ENCODE measurements around the gene TCF7L2.

The TCF7L2 gene

DNA sequence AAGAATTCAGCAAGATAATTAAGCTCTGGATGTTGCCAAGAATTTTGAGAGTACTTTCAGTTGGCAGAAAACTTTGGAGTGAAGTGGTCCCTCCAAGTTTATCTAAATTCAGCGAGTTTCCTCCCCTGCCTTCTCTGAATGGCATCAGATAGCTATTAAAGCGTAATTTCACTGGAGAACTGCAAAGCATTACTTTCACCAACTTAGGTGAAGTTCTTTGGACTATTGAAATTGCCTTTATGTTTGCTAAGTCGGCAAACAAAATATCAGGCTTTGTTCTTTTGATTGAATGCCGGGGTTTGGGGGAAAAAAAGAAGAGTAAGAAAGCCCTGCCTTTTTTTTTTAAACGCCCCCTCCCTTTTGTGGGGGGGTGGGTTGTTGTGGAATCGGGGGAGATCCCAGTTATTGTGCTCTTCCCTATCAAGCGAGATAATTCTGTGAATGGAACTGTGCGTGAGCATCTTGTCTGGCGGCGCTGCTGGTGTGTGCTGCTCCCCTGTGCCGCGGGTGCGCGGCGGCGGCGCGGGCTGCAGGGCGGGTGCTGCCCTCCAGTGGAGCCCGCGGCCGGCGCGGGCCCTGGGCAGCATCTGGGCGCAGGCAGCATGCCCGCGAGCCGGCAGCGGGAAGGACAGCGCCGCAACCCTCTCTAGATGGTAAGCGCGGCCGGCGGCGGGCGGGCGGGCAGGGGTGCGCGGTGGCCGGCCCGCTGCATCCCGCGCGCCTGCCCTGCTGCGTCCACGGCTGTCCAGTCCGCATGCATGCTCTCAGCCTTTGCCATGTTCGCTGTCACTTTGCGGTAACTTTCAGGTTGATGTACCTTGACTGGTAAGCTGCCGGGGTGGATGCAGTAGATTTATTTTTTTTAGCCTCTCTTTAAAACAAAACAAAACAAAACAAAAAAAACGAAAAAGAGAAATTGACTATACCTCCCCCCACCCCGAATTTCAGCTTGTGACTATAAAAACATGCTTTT, 176.5 kb downstream of the TCF7L2 start:
- peak; percentile 3 for DNase-seq (ENCODE audit: low read depth)

DNA sequence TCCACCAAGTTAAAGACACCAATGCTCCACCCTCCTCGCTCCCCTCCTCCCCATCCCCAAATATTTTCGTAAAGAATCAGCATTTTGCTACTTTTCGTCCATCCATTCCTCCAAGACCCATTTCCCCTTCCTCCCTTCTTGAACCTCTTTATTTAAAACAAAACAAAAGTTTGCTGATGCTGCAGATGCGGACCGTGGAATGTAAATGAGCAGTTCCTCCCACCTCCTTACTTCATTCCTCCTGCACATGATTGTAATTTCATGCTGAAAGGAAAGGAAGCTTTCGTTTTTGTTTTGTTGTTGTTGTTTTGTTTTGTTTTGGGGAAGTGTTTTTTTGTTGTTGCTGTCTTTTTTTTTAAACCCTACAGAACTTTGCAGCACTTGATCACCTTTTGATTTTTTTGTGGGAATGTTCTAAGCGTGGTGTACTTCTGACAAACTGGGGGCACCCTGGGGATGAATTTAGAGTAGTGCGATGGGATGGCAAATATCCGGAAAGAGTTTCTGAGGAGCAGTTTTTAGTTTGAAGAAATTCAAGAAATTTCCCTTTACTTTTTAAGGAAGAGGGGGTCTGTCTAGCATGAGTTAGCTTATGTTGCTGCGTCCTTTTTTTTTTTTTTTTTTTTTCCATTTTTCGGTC, 177.3 kb downstream of the TCF7L2 start:
- no peak for DNase-seq (ENCODE audit: low read depth)

DNA sequence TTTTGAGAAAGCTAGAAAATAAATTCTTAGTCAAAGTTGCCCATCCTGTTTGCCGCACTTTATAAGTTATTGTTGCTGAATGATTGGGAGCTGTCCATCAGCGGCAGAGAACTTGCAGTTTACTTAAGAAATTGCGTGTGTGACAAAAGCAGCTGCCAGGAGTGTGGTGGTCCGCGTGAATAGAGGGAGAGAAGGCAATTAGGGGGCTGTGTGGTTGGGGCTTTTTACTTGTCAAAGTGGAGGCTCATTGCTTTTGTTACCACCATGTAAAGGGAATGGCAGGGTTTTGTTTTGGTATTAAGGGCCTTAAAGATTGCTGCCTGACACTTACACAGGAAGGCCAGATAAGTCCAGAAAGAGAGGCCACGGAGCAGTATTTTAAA, 177.8 kb downstream of the TCF7L2 start:
- DNase-seq (ENCODE audit: low read depth): no peak

DNA sequence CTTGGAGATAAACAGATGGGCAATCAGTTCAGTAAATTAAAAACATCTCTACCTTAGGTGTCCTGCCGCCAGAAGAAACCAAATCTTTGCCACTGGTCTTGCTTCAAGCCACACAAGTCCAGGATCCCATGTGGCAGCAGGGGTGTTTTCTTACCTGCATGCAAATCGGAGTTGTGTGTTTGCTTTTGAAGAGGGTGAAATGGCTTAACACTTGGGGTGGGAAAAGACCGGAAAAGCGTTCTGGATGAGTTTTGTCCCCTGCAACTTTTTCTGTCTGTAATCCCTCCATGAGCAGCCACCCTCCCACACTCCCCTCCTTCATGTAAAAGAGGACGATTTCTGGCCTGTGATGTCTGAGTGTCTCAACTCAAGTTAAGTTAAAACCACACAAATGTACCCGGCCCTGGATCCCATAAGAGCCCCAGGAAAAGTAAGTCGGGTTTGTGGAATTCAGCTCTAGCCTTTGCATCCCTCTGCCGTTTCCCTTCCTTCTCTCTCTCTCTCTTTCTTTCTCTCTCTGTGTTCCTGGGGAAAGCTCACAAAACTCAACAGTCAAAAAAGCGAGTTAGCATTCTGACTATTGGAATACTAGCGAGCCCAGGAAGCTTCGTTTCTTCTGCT, 178.5 kb downstream of the TCF7L2 start:
- DNase-seq (ENCODE audit: low read depth): no peak

DNA sequence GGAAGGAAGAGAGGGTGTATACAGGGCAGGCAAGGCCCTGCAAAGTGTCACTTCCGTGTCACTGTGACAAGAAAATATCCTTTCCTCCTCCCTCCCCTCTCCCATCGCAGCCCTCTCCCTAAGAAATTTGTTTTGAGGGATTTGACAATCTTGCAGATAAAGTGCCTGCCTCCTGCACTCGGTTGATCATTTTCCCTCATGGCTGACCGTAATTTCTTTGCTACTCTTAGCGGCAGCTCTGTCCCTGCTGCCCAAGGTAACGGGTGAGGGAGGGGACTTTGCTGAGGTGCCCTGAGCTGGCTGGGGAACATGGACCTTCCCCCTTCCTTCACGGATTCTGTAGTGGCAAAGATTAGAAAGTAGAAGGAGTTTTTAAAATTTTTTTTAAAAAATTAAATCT, 179.1 kb downstream of the TCF7L2 start:
- no peak for DNase-seq (ENCODE audit: low read depth)

DNA sequence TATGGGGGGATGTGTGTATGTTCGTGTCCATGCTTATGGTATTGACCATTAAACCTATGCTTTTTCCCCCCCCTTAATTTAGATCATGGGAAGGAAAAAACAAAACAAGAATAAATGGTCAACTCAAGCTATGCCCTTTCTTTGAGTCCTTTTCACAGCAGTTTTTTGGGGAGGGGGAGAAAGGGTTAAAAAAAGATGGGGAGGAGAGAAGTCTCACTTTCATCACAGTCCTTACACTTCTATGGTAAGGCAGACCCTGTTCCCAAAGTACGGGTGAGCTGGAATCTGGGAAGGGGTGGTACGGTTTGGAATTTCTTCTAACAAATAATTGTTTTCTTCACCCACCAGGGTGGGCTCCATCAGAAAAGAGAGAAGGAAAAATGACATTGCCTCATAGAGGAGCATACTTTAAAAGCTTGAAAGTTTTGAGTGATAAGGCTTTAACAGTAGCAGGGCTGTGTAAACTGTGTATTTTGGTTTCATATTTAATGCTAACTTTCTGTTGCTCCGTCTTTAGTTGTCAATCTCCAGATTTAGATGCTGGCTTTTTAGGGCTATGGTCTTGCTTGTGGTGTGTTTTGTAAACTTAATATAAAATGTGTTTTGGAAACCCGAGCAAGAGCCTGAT, 180.1 kb downstream of the TCF7L2 start:
- no peak for DNase-seq (ENCODE audit: low read depth)

DNA sequence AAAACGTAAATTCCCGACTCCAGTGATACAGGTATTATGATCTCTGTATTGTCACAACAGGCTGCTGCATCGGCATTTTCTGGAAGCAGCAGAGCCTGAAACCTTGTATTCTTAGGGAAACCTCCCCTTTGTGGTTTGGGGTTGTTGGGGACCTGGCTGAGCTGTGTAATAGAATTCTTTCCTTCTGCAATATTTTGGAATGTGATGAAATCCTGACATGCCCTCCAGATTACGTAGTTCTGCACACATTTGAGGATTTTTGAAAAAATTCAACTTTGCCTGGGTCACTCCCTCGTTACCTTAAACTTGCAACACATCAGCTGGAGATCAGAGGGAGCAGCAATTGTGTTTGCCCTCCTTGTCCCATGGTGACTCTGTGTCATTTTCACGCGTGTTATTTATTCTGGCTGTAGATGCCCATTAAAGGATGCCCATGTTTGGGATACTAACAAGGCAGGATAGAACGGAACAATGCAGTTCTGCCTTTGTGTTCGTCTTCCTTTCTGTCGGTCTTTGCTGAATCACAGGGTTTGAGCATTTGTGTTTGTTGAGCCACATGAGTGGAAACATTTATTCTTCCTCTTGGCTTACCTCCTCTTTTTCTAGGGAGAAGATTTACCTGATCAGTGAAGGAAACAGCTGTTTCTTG, 181.7 kb downstream of the TCF7L2 start:
- no peak for DNase-seq (ENCODE audit: low read depth)

DNA sequence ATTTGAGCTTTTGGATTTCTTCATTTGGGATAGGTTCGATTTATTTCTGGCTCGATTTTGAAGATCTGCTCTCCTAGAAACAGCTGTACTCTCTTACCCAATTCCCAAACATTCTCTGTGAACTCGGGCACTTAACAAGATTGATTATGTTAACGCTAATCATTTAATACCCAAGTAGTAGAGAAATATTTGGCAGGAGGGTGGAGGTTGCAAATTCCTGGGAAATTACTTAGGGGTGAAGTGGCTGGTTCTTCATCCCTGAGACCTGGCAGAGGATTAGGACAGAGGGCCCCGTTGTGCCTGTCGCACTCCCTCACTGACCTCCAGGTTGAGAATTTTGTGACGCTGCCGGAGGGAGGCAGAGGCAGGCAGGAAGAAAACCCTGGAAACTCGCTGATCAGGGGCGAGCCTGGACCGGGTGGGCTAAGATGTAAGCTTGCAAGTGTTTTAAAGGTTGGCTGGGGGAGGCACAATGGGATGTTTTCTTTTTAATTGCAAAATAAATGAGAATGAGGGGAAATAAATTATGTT, 182.6 kb downstream of the TCF7L2 start:
- no peak for DNase-seq (ENCODE audit: low read depth)

DNA sequence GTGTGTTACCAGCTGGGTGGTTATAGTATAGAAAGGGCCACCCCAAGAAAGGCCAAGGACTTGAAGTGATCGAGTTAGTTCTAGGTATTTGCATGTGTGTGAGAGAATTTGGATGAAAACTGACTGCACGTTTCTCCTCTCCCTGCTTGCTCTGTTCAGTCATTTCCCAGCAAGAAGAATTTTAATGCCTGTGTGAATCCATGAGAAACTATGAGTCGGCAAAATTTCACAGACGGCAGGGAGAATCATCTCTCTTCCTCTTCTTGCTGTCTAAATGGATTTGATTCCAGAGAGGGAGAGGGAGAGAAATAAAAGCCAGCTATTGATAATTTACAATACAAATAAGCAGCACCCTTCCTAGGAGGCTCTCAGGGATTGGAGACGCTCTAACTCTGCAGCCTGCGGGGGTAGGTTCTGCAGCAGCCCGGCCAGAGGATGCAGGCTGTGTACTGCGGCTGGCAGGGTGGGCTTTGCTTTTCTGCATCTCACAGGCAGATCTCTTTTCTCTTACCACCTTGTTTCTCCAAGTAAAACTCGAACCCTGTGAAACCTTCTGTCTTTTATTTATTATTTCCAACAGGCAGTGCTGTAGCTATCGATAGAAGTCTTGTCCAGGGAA, 183.6 kb downstream of the TCF7L2 start:
- DNase-seq (ENCODE audit: low read depth): no peak

DNA sequence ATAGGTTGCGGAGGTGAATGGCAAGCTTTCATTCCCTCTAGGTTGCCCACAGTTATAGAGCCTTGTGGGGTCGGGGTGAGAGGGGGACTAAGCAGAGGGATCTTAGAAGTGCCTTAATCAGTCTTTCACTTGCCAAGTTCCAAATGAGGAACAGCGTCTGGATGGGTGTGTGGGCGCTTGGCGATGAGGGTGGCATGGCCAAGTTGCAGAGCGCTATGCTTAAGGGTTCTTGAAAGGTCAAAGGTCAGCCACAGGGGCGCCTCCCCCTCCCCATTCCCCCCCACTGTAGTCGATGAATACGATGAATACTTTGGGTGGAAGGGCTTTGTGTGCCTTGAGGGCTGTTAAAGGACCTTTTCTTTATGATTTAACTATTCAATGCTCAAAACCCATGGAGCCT, 185.0 kb downstream of the TCF7L2 start:
- no peak for DNase-seq (ENCODE audit: low read depth)

DNA sequence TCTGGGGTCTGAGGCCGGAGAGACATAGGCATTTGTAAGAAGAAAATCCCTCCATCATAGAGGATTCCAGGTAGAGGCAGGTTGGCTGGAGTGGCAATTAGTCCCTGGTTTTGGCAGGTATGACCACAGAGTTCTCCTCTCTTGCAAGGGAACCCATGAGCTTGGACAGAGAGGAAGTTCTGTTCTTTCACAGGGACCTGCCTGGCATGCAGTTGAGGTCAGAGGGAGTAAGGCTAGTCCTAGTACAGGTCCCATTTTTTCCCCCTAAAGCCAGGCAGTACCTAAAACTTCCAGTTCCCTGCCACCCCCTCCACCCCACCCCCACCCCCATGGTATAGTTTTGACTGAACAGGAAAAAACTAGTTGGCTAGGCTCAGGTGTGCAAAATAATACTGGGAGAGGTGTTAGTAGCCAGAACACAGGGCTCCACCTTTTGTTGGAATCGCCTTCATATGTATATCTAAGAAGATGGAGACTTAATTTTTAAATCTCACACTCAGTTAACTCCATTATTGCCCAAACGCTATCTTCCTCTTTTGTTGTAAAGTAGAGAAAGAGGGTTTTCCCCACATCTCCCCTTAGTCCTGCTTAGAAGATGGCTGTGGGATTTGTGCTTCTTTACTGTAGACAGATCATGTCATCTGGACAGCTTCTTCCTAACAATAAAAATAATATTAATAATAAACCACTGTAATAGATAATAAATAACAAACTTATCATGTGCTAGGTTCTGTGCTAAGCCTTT, 188.1 kb downstream of the TCF7L2 start:
- no peak for DNase-seq (ENCODE audit: low read depth)

DNA sequence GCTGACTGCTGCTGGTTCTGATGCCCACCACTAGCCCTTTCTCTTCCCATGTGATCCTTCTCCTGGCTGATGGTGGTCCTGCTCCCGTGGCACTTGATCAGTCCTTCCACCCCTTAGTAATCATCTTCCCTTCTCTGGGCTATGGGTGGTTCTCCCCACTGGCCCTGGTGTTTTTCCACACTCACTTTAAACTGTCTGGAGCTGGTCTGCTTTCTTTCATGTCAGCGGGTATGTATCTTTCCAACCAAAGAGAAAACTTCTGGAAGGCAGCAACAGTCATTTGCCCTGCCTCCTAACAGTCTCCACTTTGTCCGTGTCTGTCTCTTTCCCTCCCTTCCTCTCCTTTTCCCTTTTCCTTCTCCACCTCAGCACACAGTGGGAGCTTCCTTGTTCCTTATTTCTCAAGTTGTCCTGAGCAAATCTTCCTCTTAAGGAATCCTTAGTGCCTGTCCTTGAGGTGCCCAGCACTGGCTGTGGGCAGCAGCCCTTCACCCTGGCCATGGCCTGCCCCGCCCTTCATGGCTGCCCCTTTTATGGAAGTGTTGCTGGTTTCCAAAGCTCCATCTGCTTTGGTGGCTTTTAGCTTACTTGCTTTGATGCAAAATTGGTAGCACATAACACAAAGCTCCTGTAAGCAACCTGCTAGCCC, 189.0 kb downstream of the TCF7L2 start:
- no peak for DNase-seq (ENCODE audit: low read depth)

DNA sequence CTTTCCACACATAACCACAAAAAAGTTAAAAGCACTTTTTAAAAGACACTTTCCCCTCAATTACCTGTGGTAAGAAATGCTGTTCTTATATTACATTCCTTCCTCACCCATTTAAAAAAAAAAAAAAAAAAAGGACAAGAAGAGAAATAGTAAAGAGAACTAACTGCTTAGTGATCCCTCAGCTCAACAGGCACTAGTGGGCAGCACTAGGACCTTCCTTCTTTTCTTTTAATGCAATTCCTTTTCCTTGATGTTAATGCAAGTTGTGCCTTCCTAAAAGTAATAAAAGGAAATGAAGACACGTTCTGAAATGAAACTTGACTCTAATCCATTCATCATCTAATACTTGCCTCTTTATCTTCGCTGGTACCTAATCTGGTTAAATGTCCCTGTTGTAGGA, 189.7 kb downstream of the TCF7L2 start:
- no peak for DNase-seq (ENCODE audit: low read depth)

DNA sequence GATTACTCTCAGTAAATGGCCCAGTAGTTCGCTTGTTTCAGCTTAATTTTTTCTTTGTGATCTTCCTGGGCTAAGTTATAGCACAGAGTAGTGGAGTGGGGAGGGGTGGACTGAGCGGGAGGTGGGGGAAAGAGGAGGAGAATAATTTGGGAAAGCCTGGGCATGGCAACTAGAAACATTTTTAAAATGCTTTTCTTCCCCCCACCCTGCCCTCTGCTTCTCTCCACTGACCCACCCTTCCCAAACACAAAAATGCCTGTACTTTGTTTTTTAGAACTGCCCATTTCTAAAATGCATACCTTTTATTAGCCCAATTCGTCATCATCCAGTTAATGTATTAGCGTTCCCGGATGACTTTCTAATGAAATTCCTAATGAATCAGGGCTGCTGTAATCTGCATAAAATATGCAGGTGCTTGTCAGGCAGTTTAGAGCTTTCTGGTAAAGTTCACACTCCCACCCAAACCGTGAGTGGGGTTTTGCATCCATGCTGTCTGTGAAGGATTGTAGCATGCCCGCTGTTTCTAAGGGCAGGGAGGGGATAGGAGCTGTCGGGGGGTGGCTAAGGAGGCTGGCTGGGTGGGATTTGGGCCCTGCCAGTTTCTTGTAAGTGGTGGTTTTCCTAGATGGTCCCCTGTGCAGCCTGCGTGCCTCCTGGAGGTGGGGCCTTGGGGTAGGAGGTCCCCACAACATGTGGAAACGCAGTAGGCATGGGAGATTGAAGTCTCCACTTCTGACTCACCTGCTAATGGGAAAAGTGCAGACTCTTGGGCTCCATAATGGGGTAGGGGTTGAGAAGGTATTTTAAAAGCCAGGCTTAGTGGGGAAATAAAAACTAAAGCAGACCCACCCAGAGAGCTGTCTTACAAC, 190.3 kb downstream of the TCF7L2 start:
- no peak for DNase-seq (ENCODE audit: low read depth)

DNA sequence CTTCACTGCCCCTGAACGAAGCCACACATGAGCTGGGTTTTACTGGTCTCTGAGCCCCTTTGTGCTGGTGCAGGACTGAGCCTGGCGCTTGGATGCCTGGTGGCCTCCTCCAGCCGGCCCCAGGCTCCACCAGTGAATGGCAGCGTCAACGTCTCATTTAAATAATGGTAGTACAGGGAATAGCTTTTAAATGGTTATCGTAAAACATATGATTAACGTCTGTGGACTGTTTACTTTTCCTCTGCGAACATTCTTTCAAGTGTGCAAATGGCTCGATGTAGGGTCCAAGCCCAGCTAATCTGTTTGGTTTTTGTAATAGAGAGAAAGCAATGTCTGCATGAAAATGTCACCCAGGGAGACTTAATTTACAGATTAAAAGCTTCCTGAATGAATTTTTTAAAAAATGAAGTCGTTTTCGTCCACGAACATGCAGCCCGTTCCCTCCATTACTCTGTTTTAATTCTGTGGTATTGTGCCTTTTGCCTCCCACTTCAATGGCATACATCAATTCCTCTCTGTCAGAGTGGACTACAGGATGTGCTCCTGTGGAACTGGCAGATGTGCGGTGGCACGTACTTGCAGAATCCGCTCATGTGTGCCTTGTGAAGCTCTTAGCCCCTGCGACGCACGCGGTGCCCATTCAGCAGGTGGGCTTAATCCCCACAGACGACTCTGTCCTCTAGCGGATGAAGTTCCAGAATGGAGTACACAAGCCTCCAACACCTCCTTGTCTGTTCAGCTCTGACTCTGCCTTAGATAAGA, 192.7 kb downstream of the TCF7L2 start:
- no peak for DNase-seq (ENCODE audit: low read depth)

DNA sequence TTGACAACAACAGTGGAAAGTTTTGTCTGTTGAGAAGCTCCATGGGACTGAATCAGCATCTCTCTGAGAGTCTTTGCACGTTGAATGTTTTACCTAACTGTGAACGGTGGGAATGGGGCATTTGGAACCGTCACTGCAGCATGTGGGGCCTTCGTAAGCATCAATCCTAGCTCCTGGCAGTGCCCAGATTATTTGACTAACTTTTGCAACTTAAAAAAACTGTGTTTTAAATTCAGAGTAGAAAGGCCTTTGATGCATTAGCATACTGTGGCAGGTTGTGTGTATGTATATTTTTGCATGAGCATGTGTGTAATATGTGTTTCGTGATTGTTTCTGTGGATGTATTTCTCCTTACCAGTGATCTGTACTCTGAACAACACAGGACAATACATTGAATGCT, 194.5 kb downstream of the TCF7L2 start:
- DNase-seq (ENCODE audit: low read depth): no peak

DNA sequence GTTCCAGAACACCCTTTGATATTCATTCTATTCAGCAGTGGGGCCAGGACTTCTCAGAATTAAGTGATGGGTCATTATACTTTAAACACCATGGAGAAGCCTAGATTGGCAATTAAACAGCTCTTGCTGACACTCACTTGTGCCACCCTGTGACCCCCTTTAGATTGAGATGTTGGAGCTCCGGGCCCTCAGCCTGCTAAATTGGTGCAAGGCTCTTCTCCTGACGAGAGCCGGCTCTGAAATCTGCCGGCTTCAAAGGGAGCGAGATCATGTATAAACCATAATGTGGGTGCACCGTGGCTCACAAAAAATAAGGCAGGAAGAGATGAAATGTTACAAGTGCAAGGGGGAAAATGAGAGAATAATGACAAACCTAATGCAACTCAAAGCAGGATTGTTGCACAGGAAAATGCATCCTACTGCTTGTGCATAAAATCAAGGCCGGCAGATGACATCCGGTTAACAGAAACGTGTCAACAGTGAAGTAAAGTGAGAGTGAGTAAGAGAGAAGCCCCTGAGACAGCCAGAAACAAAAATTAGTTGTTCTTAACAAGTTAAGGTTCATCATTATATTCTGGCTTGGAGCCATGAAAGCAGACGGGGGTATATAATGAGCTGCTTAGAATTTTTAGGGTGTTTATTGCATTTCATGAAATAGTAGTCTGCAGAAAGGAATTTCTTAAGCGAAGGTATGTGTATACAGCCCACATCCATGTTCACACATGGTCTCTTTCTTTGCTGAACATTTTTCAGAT, 198.2 kb downstream of the TCF7L2 start:
- no peak for DNase-seq (ENCODE audit: low read depth)

DNA sequence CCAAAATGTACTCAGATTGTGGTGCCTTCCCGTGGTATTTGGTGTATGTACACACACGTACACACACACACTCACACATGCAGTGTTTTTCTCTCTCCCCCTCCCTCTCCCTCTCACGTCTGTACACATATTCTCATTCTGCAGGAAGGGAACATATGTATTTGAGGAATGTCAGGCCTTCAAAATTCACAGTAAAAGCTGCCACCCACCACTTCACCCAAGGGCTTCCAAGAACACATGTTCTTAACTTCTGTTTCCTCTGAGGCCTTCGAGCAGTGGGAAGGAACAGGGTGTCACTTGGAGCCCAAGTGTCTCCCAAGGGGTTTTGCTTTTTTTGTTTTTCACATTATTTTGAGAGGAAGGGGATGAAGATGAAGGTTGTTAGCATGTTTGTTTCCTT, 198.9 kb downstream of the TCF7L2 start:
- DNase-seq (ENCODE audit: low read depth): no peak

Measured in activated T-helper 9 cell treated with anti-CD3 and anti-CD28 coated beads, Interleukin-2, amount 50 U/mL, for 16 hours (primary cell).